Inflammatory macrophage treated with lipopolysaccharide for 4 hours (primary cell): ENCODE measurements around the gene COIL.
"Not testable (repeated sequence)": the region's sequence is repeated elsewhere in the genome, so short reads cannot be mapped to it uniquely, and the experiment has no call there.

Experiments used
- DNase-seq: peaks from one replicate; pipeline ENCODE4 v3.0.0-alpha.2; 2020

COIL gene

GRCh38 chr17:56960596-56961538 lies at the start of gene COIL:
TSS of gene COIL (minus strand) at chr17:56961050. CDS start at chr17:56961019, 31 bp downstream.
- DNase-seq = peak; percentile 91

GRCh38 chr17:57010487-57010886 lies 49.6 kb upstream of the COIL start:
- DNase-seq = no peak

GRCh38 chr17:57009737-57010445 lies 49.0 kb upstream of the COIL start:
- DNase-seq = peak; percentile 53

DNA sequence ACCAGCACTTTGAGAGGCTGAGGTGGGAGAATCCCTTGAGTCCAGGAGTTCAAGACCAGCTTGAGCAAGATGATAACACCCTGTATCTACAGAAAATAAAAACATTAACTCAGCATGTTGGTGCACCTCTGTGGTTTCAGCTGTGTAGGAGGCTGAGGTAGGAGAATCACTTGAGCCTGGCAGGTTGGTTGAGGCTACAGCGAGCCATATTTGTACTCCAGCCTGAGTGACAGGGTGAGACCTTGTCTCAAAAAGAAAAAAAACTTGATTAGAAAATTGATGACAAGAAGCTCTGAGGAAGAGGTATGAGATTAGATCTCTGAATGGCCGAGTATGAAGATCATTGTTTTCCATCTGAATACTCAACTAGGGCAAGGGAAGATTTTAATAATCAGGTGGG lies 48.1 kb upstream of the COIL start:
- DNase-seq = no peak

- no peak for DNase-seq
Observed at GRCh38 chr17:57006040-57006439, 45.2 kb upstream of the COIL start.

GRCh38 chr17:57004944-57005579 lies 44.2 kb upstream of the COIL start:
- DNase-seq = peak; percentile 31

DNA sequence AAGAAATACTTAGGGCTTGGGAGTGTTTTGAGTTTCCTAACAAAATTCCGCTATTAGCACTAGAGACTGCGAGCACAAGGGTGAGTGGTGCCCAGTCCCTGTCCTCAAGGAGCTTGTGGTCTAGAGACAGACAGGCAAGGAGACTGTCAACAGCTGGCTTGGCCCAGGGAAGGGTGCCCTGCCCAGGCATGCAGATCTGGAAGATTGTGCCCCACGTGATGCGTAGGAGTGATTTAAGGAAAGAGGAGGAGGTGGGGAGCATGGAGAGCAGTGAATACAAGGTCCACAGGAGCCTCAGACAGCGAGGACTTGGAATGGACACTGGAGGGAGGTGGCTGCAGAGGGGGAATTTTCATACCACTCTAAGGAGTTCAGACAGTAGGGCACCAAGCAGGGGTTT lies 42.1 kb upstream of the COIL start:
- no peak for DNase-seq

DNA sequence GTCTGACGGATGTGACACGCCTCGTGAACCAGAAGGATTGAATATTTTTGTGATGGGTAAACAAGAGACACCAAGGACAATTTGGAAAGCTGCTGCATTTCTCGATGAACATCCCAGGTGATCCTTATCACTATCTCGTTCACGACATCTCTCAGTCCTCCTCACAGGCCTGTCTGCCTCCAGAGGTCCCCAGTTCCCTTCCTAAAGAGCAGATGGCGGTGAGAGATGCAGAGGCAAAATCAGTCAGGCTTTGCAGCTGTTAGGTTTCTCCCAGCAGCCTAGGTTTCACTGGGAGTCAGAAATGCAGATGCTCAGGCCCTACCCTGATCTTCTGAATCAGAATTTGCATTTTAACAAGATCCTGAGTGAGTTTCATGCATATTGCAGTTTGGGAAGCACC lies 40.7 kb upstream of the COIL start:
- DNase-seq = no peak

DNA sequence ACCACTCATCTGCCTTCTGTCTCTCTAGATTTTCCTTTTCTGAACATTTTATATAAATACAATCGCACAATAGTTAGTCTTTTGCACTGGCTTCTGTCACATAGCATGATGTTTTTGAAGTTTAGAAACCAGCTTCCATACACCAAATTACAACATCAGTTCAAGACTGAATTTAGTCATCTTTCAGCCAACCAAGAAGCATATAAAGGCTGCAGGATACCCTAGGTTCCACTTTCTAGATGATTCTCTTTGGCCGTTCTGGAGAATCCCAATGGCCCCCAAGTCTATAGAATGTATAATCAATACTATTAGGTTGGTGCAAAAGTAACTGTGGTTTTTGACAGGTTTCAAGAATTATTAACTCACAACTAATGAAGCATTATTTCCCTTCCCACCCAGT lies 36.5 kb upstream of the COIL start:
- DNase-seq = no peak

- no peak for DNase-seq
Observed at GRCh38 chr17:56995766-56996165, 34.9 kb upstream of the COIL start.

DNA sequence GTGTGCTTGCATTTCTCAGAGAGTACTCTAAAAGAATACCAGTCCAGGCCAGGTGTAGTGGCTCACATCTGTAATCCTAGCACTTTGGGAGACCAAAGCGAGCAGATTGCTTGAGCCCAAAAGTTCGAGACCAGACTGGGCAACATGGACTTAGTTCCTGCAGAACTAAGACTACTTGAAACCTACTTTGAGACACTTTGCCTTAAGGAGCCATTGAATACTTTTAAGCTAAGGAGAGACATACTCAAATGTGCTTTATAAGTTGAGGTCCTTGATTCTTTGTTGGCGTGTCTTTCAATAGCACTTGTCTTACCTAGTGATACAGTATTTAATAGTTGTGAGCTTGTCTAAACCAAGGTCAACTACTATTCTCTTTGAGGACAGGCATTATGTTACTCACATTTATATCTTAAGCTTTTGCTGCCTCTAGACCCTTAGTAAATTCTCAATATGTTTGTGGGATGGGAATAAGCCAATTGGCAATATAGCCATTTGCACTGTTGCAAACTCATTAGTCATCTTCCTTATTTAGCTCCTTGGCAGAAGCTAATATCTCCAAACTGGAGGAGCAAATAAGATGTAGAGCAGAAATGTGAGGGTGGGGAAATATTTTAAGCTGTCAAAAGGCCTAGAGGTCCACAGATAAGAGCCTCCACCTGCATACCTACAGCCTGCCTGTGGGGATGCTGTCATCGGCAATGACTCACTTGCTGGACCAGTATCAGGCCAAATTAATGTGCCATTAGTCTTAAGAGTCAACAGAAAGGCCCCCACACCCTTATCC lies 33.4 kb upstream of the COIL start:
- no peak for DNase-seq

GRCh38 chr17:56992364-56992763 lies 31.5 kb upstream of the COIL start:
- no peak for DNase-seq

DNA sequence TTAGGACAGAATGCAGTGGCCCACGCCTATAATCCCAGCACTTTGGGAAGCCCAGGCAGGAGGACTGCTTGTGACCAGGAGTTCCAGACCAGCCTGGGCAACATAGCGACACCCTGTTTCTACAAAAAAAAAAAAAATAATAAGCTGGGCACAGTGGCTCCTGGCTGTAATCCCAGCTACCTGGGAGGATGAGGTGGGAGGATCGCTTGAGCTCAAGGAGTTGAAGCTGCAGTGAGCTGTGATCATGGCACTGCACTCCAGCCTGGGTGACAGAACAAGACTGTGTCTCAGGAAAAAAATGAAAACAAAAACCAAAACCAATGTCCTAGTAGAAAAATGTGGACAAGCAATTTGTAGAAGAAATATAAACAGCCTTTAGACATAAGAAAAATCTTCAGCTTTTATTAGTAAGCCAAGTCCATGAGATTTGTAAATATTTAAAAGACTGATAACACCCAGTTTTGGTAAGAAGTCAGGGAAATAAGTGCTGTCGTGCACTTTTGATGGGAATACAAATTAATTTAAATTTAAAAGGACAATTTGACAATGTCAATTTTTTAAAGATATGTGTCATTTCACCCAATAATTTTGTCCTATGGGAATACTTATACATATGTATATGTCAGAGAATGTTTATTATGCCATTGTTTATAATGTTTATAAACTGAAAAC lies 28.2 kb upstream of the COIL start:
- DNase-seq = no peak

- DNase-seq = no peak
Observed at GRCh38 chr17:56987283-56987834, 26.5 kb upstream of the COIL start.

GRCh38 chr17:56985371-56986162 lies 24.7 kb upstream of the COIL start:
- peak; percentile 59 for DNase-seq

DNA sequence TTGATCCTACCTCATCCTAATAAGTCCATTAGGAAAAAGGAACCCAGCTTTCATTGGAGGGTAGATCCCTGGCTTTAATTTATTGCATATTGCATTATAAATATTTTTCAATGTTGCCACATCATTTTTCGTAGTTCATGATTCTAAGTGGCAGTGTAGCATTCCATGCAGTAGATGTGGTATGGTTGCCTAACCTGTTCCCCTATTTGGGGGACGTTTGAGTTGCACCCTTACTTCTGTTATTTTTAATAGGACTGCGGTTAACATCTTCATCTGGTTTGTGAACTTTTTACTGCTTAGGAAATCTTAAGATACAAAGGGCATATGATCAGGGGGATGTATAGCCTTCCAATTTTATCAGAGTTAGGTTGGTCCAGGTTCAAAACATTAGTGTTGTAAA lies 22.5 kb upstream of the COIL start:
- peak; percentile 52 for DNase-seq

- DNase-seq = no peak
Observed at GRCh38 chr17:56982312-56982711, 21.5 kb upstream of the COIL start.

GRCh38 chr17:56980526-56980925 lies 19.7 kb upstream of the COIL start:
- DNase-seq = not testable (repeated sequence)

GRCh38 chr17:56979091-56979480 lies 18.2 kb upstream of the COIL start:
- DNase-seq = peak; percentile 7

- peak; percentile 75 for DNase-seq
Observed at GRCh38 chr17:56978441-56979090, 17.7 kb upstream of the COIL start.
